Trophoblast cell (in vitro differentiated cells and primary cell): ENCODE data around the gene MOB3A.

Experiments
- DNase-seq, 2 donors: peaks; one replicate each; pipeline ENCODE4 v3.0.0-alpha.2; 2016
- H2AFZ ChIP-seq: 2 replicates; pipeline ENCODE4 v1.6.1; 2013; ENCODE audit warnings: low read length, moderate library complexity, mild to moderate bottlenecking; ENCODE audit not compliant: insufficient read depth, poor library complexity
- H2AK5ac ChIP-seq: 2 replicates; pipeline ENCODE4 v1.6.1; 2013; ENCODE audit warnings: mild to moderate bottlenecking, low read length
- H2BK120ac ChIP-seq: 2 replicates; pipeline ENCODE4 v1.6.1; 2013; ENCODE audit warnings: low read length, mild to moderate bottlenecking, moderate library complexity; ENCODE audit not compliant: insufficient read depth, poor library complexity
- H2BK12ac ChIP-seq: 2 replicates; pipeline ENCODE4 v1.6.1; 2013; ENCODE audit warnings: mild to moderate bottlenecking, low read length, moderate library complexity
- H2BK5ac ChIP-seq: 2 replicates; pipeline ENCODE4 v1.6.1; 2013; ENCODE audit warnings: low read length, low read depth, moderate library complexity, mild to moderate bottlenecking; ENCODE audit not compliant: poor library complexity
- H3K14ac ChIP-seq: 2 replicates; pipeline ENCODE4 v1.6.1; 2013; ENCODE audit warnings: mild to moderate bottlenecking, low read length
- H3K18ac ChIP-seq: 2 replicates; pipeline ENCODE4 v1.6.1; 2013; ENCODE audit warnings: mild to moderate bottlenecking, low read length
- H3K23ac ChIP-seq: 2 replicates; pipeline ENCODE4 v1.6.1; 2013; ENCODE audit warnings: low read length
- H3K27ac ChIP-seq: 2 replicates; pipeline ENCODE4 v1.5.1; 2013; ENCODE audit warnings: low read depth, mild to moderate bottlenecking, inconsistent platforms, low read length, moderate library complexity
- H3K27me3 ChIP-seq: 2 replicates; pipeline ENCODE4 v1.6.1; 2013; ENCODE audit warnings: inconsistent platforms, mild to moderate bottlenecking, low read length, moderate library complexity; ENCODE audit not compliant: insufficient read depth
- H3K36me3 ChIP-seq, 2 experiments: 1 replicate in 1 of 2; 2 replicates in 1 of 2; pipeline ENCODE4 v1.6.1; 2013; ENCODE audit warnings: low read length in 2 of 2, mild to moderate bottlenecking in 2 of 2, moderate library complexity in 1 of 2; ENCODE audit not compliant: insufficient read depth in 2 of 2, control insufficient read depth in 1 of 2
- H3K4ac ChIP-seq: 2 replicates; pipeline ENCODE4 v1.6.1; 2013; ENCODE audit warnings: low read depth, mild to moderate bottlenecking, low read length, moderate library complexity
- H3K4me1 ChIP-seq, 2 experiments: 1 replicate in 1 of 2; 2 replicates in 1 of 2; pipeline ENCODE4 v1.6.1; 2013; ENCODE audit warnings: low read length in 2 of 2, mild to moderate bottlenecking in 2 of 2, moderate library complexity in 1 of 2; ENCODE audit not compliant: insufficient read depth in 2 of 2, control insufficient read depth in 1 of 2
- H3K4me2 ChIP-seq: 2 replicates; pipeline ENCODE4 v1.6.1; 2013; ENCODE audit warnings: inconsistent platforms, mild to moderate bottlenecking, low read length, moderate library complexity
- H3K4me3 ChIP-seq: 2 replicates; pipeline ENCODE4 v1.5.1; 2013; ENCODE audit warnings: mild to moderate bottlenecking, low read depth, low read length, inconsistent platforms
- H3K79me1 ChIP-seq: one replicate; pipeline ENCODE4 v1.6.1; 2013; ENCODE audit warnings: low read length
- H3K79me2 ChIP-seq: 2 replicates; pipeline ENCODE4 v1.6.1; 2013; ENCODE audit warnings: low read length, mild to moderate bottlenecking; ENCODE audit not compliant: control insufficient read depth, insufficient read depth, poor library complexity
- H3K9ac ChIP-seq: 2 replicates; pipeline ENCODE4 v1.6.1; 2013; ENCODE audit warnings: mild to moderate bottlenecking, low read length
- H3K9me3 ChIP-seq: 2 replicates; pipeline ENCODE4 v1.6.1; 2013; ENCODE audit warnings: low read depth, mild to moderate bottlenecking, control low read depth, inconsistent platforms, low read length; ENCODE audit not compliant: insufficient read depth
- H4K12ac ChIP-seq: 2 replicates; pipeline ENCODE4 v1.6.1; 2013; ENCODE audit warnings: low read depth, mild to moderate bottlenecking, low read length, moderate library complexity
- H4K8ac ChIP-seq: 2 replicates; pipeline ENCODE4 v1.6.1; 2013; ENCODE audit warnings: low read depth, mild to moderate bottlenecking, low read length, moderate library complexity
- H4K91ac ChIP-seq: one replicate; pipeline ENCODE4 v1.6.1; 2013; ENCODE audit warnings: low read depth, mild to moderate bottlenecking, low read length, moderate library complexity
- WGBS: extraction: QIAGEN DNeasy Blood & Tissue Kit; methylation state at CpG from one replicate; pipeline ENCODE4 v1.1.7; 2013; ENCODE audit warnings: missing lambda C conversion rate; ENCODE audit not compliant: insufficient read length, insufficient coverage; ENCODE audit errors: extremely low coverage; 5-methylcytosine and 5-hydroxymethylcytosine counted together

The MOB3A gene

DNA sequence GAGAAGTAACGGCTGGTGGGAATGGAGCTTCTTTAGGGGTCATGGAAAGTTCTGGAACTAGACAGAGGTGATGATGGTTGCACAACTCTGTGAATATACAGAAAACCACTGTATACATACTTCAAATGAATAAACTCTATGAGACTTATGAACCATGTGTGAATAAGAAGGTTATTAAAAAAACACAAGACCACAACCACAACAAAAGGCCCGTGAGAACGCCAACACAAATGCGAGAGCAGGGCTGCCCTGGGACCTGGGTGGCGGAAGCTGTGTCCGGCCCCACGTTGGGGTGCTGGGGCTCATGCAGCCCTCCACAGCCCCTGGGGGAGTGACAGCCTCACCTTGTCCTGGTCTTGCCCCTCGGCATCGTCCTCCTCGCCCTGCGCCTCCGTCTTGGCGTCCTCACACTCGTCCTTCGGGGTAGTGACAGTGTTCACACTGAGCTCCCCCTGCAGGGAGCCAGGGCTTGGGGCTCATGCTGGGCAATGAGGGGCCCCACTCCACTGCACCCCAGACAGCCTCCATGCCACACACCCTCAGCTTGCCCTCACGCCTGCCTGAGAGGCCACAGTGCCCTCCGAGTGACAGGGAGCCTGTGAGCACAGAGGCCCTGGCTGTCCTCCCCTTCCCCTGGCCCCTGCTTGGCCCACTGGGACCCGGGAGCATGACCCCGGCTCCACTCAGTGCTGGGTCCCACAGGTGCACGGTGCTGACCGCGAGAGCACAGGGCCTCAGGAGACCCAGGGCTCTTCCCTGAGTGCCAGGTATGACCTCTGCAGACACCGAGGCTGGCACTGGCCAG, 16.6 kb upstream of the MOB3A start:
- H3K36me3 ChIP-seq, result peaks cover 95 to 99% of the 10 kb centered on the region in 2 experiments
- no peak for DNase-seq
- WGBS, result no CpG with 5 or more reads among the region's 23 CpGs
- no peak overlapping the region for H3K14ac ChIP-seq
- H2BK5ac ChIP-seq, result no peak overlapping the region
- H3K79me1 ChIP-seq, result no peaks in the 10 kb centered on the region
- H3K4ac ChIP-seq, result no peak overlapping the region
- no peaks in the 10 kb centered on the region for H3K4me1 ChIP-seq
- no peaks in the 10 kb centered on the region for H3K79me2 ChIP-seq
- no peak overlapping the region for H3K27ac ChIP-seq
- H4K12ac ChIP-seq, result no peak overlapping the region
- no peak overlapping the region for H2AK5ac ChIP-seq
- H3K27me3 ChIP-seq, result no peaks in the 10 kb centered on the region
- H3K4me2 ChIP-seq, result no peak overlapping the region
- H3K23ac ChIP-seq, result no peak overlapping the region
- no peak overlapping the region for H2BK12ac ChIP-seq
- H2AFZ ChIP-seq, result no peak overlapping the region
- no peak overlapping the region for H4K8ac ChIP-seq
- no peak overlapping the region for H2BK120ac ChIP-seq
- no peak overlapping the region for H3K4me3 ChIP-seq
- no peaks in the 10 kb centered on the region for H3K9me3 ChIP-seq
- H4K91ac ChIP-seq, result no peak overlapping the region
- H3K9ac ChIP-seq, result no peak overlapping the region
- no peak overlapping the region for H3K18ac ChIP-seq

DNA sequence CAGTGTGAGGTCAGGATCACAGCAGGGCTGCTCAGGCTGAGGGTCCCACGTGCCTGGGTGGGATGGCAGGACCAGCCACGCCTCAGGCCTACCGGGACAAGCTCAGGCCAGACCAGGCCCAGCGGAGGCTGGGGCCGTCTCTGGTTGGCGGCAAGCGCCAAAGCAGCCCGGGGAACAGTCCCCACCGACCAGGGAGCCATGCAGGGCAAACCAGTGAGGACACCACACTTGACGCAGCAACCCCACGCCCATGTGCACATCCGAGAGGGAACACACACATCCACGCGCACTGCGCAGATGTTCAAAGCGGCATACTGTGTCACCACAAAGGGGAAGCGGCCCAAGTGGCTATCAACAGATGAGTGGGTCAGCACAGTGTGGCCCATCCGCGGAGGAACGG, 15.8 kb upstream of the MOB3A start:
- Histone ChIP-seq H3K4me2 (no peak overlapping the region), H2AFZ (no peak overlapping the region), H3K9me3 (no peaks in the 10 kb centered on the region), H2BK5ac (no peak overlapping the region), H2BK12ac (no peak overlapping the region), H3K4me3 (no peak overlapping the region), H3K79me2 (no peaks in the 10 kb centered on the region), H3K27ac (no peak overlapping the region), H3K23ac (no peak overlapping the region), H4K91ac (no peak overlapping the region), H3K4ac (no peak overlapping the region), H3K27me3 (no peaks in the 10 kb centered on the region), H3K4me1 (no peaks in the 10 kb centered on the region), H4K12ac (no peak overlapping the region), H2AK5ac (no peak overlapping the region), H3K36me3 (peaks cover 93 to 97% of the 10 kb centered on the region in 2 experiments), H4K8ac (no peak overlapping the region), H3K9ac (no peak overlapping the region), H3K14ac (no peak overlapping the region), H3K18ac (no peak overlapping the region), H2BK120ac (no peak overlapping the region), H3K79me1 (no peaks in the 10 kb centered on the region)
- no CpG with 5 or more reads among the region's 20 CpGs for WGBS
- no peak for DNase-seq

DNA sequence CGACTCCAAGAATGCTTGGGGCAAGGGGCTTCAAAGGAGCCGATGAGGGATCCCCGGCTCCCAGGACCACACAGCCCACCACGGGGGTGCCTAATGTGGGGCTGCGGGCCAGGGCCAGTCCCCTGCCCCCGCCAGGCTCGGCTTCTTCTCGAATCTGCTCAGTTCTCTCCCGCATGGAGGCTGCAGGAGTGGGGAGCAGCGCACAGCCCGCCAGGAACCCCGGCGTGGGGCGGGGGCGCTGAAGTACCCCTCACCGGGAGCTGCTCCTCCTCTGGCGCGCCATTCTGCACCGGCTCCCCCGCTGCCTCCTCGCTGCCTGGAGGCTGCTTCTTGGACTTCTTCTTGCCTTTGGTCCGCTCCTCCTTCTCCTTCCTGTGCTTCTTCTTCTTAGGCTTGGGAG, 15.3 kb upstream of the MOB3A start:
- WGBS, result no CpG with 5 or more reads among the region's 22 CpGs
- peaks cover 2% of the 10 kb centered on the region for H3K9me3 ChIP-seq
- DNase-seq, result no peak
- no peak overlapping the region for H3K18ac ChIP-seq
- no peak overlapping the region for H3K9ac ChIP-seq
- H3K14ac ChIP-seq, result no peak overlapping the region
- H4K91ac ChIP-seq, result no peak overlapping the region
- H3K27ac ChIP-seq, result no peak overlapping the region
- H3K36me3 ChIP-seq, result peaks cover 93 to 96% of the 10 kb centered on the region in 2 experiments
- H2AFZ ChIP-seq, result no peak overlapping the region
- H3K4ac ChIP-seq, result no peak overlapping the region
- no peaks in the 10 kb centered on the region for H3K79me1 ChIP-seq
- no peak overlapping the region for H4K8ac ChIP-seq
- H3K4me3 ChIP-seq, result no peak overlapping the region
- H3K27me3 ChIP-seq, result no peaks in the 10 kb centered on the region
- H2BK5ac ChIP-seq, result no peak overlapping the region
- H3K23ac ChIP-seq, result no peak overlapping the region
- H3K79me2 ChIP-seq, result no peaks in the 10 kb centered on the region
- H2BK12ac ChIP-seq, result no peak overlapping the region
- no peaks in the 10 kb centered on the region for H3K4me1 ChIP-seq
- H4K12ac ChIP-seq, result no peak overlapping the region
- H3K4me2 ChIP-seq, result no peak overlapping the region
- no peak overlapping the region for H2AK5ac ChIP-seq
- H2BK120ac ChIP-seq, result no peak overlapping the region

DNA sequence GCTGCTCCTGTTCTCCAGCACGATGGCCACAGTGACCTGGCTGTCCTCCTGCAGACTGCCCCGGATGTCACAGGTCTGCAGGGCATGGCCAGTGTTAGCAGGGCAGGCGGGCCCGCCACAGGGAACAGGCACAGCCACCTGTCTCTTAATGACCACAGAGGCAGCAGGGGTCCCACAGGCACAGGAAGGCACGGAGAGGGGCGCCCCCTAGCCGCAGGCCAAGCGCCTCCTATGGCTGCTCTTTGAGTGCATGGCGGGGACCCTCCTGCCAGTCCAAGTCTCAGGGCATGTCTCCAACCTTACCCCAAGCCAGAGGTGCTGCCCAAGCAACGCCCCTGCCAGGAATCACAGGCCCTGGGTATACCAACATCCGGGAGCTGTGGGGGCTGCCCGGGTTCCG, 14.7 kb upstream of the MOB3A start:
- Histone ChIP-seq H3K36me3 (peaks cover 92 to 96% of the 10 kb centered on the region in 2 experiments), H2BK120ac (no peak overlapping the region), H2BK12ac (no peak overlapping the region), H3K27me3 (no peaks in the 10 kb centered on the region), H3K4me3 (no peak overlapping the region), H3K18ac (no peak overlapping the region), H3K79me1 (no peaks in the 10 kb centered on the region), H3K14ac (no peak overlapping the region), H2AK5ac (no peak overlapping the region), H4K8ac (no peak overlapping the region), H3K4me1 (no peaks in the 10 kb centered on the region), H4K12ac (no peak overlapping the region), H4K91ac (no peak overlapping the region), H3K23ac (no peak overlapping the region), H3K27ac (no peak overlapping the region), H3K79me2 (no peaks in the 10 kb centered on the region), H3K9me3 (peaks cover 5% of the 10 kb centered on the region), H3K9ac (no peak overlapping the region), H2AFZ (no peak overlapping the region), H3K4me2 (no peak overlapping the region), H3K4ac (no peak overlapping the region), H2BK5ac (no peak overlapping the region)
- no peak for DNase-seq
- WGBS, result no CpG with 5 or more reads among the region's 13 CpGs
